ENCODE results near the gene AOPEP.

The AOPEP gene

GRCh38 chr9:94853887-94854286 lies 127.4 kb downstream of the AOPEP start:
- no peak for DNase-seq

- no peak for DNase-seq
Measured at GRCh38 chr9:94855903-94856302, 129.4 kb downstream of the AOPEP start.

DNA sequence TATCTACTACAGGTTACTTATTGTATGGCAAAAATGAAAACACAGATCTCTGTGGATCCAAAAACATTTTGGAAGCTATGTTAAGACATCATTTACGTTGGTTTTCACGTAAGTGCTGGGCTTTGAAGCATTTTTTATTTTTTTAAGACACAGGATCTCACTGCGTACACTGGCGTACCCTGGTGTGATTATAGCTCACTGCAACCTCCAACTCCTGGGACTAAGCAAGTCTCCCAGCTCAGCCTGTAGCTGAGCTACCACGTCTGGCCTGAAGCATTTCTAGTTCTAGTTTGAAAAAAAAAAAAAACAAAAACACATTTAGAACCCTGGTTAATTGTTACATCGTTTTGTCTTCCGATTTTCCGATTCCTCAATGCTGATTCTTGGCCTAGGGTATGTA lies 131.3 kb downstream of the AOPEP start:
- no peak for DNase-seq

GRCh38 chr9:94859226-94859625 lies 132.7 kb downstream of the AOPEP start:
- DNase-seq = no peak

- DNase-seq = no peak
Measured at GRCh38 chr9:94859891-94860290, 133.4 kb downstream of the AOPEP start.

- DNase-seq = peak; percentile 16 to 77
Measured at GRCh38 chr9:94860678-94861588, 134.4 kb downstream of the AOPEP start.

- no peak for DNase-seq
Measured at GRCh38 chr9:94861589-94862272, 135.2 kb downstream of the AOPEP start.

DNA sequence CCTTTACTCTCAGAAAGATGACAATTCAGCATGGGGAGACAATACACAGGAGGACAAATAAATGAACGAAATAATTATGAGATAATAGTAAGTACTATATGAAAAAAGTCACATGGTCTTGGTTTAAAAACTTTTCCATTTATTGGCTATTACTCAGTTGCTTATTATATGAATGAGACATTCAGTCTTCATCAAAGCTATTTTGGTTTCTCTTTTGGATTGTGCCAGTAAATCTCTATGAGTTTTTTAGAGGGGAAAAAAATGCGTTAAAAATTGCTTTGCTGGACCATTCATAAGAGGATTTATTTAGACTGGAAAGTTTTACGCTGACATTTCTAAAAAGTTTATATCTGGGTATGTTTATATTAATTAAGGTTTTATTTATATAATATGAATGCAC lies 137.7 kb downstream of the AOPEP start:
- no peak for DNase-seq

DNA sequence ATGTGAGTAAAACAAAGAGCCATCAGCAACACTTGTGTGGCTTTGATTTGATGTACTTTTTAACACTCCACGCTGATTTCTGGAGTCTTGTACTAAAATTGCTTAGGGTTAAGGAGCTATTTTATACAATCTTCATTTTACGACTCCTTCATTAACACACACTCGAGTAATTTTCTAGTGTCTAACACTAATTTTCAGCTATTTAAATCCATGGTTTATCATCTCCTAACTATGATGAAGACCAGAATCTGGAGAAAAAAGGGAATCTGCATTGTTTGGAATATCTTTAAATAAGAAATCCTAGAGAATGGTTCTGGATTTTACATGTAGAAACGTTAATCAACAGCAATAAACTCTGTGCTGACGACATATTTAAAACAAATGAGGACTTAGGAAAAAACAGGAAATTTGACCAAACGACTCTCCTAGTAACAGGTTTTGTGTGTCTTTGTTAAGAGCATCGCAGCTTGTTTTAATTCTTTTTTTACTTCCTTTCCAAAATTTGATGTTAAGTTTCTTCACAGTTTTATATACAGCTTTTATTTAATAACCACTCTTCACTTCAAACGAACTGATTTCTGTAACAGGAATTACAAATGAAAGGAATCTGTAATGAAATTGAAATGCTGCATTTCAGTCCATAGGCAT lies 138.5 kb downstream of the AOPEP start:
- no peak for DNase-seq

- DNase-seq = no peak
Measured at GRCh38 chr9:94865582-94866452, 139.3 kb downstream of the AOPEP start.

- no peak for DNase-seq
Measured at GRCh38 chr9:94866770-94867169, 140.3 kb downstream of the AOPEP start.

- DNase-seq = no peak
Measured at GRCh38 chr9:94867281-94867841, 140.9 kb downstream of the AOPEP start.

- no peak for DNase-seq
Measured at GRCh38 chr9:94867842-94868312, 141.4 kb downstream of the AOPEP start.

DNA sequence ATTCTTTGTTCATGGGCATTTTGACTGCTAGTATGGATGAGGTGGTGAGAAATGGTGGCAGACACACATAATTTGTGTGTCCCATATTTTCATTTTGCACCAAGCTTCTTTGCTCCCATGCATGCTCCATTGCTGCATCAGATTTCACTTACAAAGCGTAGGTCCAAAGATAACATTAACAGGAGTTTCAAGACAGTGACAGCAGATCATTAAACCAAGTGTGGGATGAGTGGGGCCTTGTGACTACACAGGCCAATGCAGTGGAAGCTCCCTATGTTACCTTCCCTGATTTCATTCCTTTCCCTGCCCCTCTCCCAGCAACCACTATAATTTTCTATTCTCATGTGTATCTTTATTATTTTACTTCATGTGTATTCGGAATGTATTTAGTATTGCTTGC lies 142.0 kb downstream of the AOPEP start:
- no peak for DNase-seq

DNA sequence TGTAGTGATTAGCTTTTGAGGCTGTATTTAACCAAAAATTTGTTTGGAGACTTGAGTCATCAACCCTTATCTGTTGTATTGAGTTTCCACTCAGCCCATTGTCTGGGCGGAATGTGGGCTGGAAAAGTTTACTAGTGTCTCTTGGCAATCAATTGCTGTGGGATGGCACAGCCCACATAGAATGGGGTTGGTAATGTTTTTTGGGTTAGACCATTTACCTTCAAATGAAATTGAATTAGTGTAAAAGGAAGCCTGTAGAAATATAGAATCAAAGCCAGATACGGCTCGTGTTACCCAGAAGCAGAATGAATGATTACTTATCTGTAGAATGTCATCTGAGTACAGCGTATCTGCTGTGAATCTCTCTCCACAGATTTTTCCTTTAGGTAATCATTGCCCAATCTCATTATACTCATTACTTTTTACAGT lies 142.9 kb downstream of the AOPEP start:
- no peak for DNase-seq

- no peak for DNase-seq
Measured at GRCh38 chr9:94870465-94870792, 143.9 kb downstream of the AOPEP start.

GRCh38 chr9:94870793-94871558 lies 144.5 kb downstream of the AOPEP start:
- no peak for DNase-seq

- no peak for DNase-seq
Measured at GRCh38 chr9:94872083-94872833, 145.8 kb downstream of the AOPEP start.

DNA sequence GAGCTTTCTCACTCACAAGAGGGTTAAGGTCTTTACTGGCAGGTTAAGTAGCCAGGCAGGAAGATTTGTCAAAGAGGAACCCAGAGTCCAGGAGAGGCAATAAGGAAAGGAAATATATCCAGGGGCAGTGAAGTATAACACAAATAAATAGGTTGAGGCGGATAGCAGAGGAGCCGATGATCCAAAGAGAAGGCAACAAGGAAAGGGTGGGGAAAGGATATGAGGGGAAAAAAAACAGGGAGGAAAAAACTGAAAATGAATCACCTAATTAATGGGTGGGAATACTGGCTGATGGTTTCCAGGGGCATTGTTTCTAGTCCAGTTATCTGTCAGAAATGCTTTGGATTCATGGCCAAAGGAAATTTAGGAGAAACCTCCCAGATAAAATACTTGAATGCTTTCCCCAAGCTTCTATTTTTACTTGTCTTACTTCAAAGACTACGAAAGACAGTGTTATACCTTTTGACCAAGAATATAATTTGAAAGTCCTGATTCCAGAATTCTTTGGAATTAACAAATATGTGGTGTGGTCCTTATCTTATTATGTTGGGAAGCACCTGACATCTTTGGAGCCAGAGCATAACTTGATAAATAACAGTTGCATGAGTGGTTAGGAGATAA lies 146.5 kb downstream of the AOPEP start:
- no peak for DNase-seq

DNA sequence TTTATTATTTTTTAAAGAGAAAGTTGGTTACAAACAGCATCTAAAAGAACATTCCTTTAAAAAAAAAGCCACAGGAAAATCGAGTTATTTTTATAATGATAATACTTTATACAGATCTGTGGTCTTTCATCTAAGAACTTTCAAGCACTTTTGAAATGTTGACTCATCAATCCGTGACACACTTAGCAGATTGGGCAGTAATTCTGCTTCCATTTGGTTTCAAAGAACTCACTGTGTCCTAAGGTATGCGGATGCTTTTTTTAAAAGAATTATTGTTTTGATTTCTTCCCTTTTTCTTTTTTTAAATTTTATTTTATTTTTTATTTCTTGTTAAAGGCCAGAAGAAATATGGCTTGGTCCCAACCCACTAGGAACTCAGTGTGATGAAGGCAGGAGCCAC lies 147.8 kb downstream of the AOPEP start:
- no peak for DNase-seq
